Measurements from ENCODE around the gene USH2A. TPM values are rescaled to one million over a fixed set of nuclear protein-coding genes. Genes with fewer than 3 reads are reported as not detected.

The USH2A gene
- total and polyA plus RNA-seq, 8 donors, result 0.03 to 0.06 (median 0.04) TPM; not detected in 2

GRCh38 chr1:216453777-216454176 is 30.5 kb upstream of the USH2A start:
- Histone ChIP-seq H3K4me1 (no peaks in the 10 kb centered on the region), H3K9me3 (peaks cover 0 to 2% of the 10 kb centered on the region in 2 donors), H3K27me3 (no peaks in the 10 kb centered on the region), H3K36me3 (no peaks in the 10 kb centered on the region), H3K27ac (no peak overlapping the region), H3K4me3 (no peak overlapping the region)
- ATAC-seq (no peak), DNase-seq (no peak)
- intact Hi-C loops (cut with DNase I), result no loop called here
- no peak for TF ChIP-seq CTCF (IDR thresholded peaks at IDR 0.05)

GRCh38 chr1:216450227-216450626 is 27.0 kb upstream of the USH2A start:
- TF ChIP-seq CTCF (IDR thresholded peaks at IDR 0.05), result no peak
- no peaks in the 10 kb centered on the region for H3K36me3 ChIP-seq
- intact Hi-C loops (cut with DNase I), result no loop called here
- H3K9me3 ChIP-seq, result peaks cover 0 to under 1% of the 10 kb centered on the region in 2 donors
- H3K27me3 ChIP-seq, result no peaks in the 10 kb centered on the region
- no peaks in the 10 kb centered on the region for H3K4me1 ChIP-seq
- no peak overlapping the region for H3K4me3 ChIP-seq
- ATAC-seq (no peak), DNase-seq (no peak)
- H3K27ac ChIP-seq, result no peak overlapping the region

- DNase-seq (no peak), ATAC-seq (peak; percentile 65)
- Histone ChIP-seq H3K9me3 (no peaks in the 10 kb centered on the region), H3K27me3 (no peaks in the 10 kb centered on the region), H3K4me1 (no peaks in the 10 kb centered on the region), H3K27ac (no peak overlapping the region), H3K36me3 (no peaks in the 10 kb centered on the region), H3K4me3 (no peak overlapping the region)
- intact Hi-C loops (cut with DNase I), result no loop called here
- no peak for TF ChIP-seq CTCF (IDR thresholded peaks at IDR 0.05)
Measured at GRCh38 chr1:216448011-216448510, 24.8 kb upstream of the USH2A start.

- intact Hi-C loops (cut with DNase I), result no loop called here
Measured at GRCh38 chr1:216437603-216438002, 14.4 kb upstream of the USH2A start.

GRCh38 chr1:216434232-216434631 is 11.0 kb upstream of the USH2A start:
- Histone ChIP-seq H3K27me3 (no peaks in the 10 kb centered on the region), H3K4me1 (no peaks in the 10 kb centered on the region), H3K27ac (no peak overlapping the region), H3K9me3 (no peaks in the 10 kb centered on the region), H3K36me3 (no peaks in the 10 kb centered on the region), H3K4me3 (no peak overlapping the region)
- ATAC-seq, result no peak
- no peak for DNase-seq
- TF ChIP-seq CTCF (IDR thresholded peaks at IDR 0.05), result no peak
- intact Hi-C loops (cut with DNase I), result no loop called here

More at GRCh38 chr1:216437603-216438002, 14.4 kb upstream of the USH2A start:
- no peak for ATAC-seq
- TF ChIP-seq CTCF (IDR thresholded peaks at IDR 0.05), result no peak
- Histone ChIP-seq H3K4me1 (no peaks in the 10 kb centered on the region), H3K27me3 (no peaks in the 10 kb centered on the region), H3K27ac (no peak overlapping the region), H3K36me3 (no peaks in the 10 kb centered on the region), H3K9me3 (no peaks in the 10 kb centered on the region), H3K4me3 (no peak overlapping the region)
- DNase-seq, result no peak

Data from left lung (tissue), 10 donors.